Activated CD8-positive, alpha-beta memory T cell treated with anti-CD3 and anti-CD28 coated beads for 24 hours (primary cell): ENCODE measurements around the gene ZNF407.
"Not testable (repeated sequence)": the region's sequence is repeated elsewhere in the genome, so short reads cannot be mapped to it uniquely, and the experiment has no call there.

Experiments used
- DNase-seq: peaks from one replicate; pipeline ENCODE4 v3.0.0-alpha.2; 2020

The ZNF407 gene

GRCh38 chr18:74944676-74945075 is 347.0 kb downstream of the ZNF407 start:
- DNase-seq = no peak

DNA sequence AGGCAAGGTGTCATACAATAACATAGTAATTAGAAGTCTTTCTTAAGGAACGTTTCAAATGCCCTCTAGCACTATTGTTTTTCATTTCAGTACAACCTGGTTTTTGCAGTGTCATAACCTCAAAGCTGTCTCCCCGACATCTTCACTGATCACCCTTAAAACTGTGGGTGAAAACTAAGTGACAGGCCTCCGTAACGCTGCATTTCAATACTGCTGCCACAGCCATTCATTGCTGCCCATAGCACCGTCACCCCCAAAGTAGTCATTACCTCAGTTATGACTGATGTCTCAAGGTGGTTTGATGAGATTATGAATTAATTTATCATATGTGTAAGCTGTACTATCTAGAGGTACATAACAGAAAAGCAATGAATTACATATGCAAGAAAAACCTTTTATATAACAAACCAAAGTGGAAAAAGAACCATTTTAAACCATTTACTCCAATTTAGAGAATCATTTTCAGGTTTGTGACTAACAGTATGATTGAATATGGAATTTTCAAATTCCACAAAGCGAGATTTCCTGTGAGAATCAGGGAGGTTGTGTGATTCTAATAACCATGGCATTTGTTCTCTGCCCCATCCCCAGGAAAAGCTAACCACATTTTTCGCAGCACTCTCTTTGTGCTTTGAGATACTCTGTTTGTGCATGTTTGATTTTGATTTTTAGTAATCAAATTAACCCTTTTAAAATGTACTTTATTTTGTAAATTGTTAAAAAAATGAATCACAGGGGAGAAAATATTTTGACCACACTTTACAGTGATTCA is 348.3 kb downstream of the ZNF407 start:
- no peak for DNase-seq

- no peak for DNase-seq
These were observed 349.1 kb downstream of the ZNF407 start for GRCh38 chr18:74946646-74947375.

- no peak for DNase-seq
These were observed 349.7 kb downstream of the ZNF407 start for GRCh38 chr18:74947417-74947816.

DNA sequence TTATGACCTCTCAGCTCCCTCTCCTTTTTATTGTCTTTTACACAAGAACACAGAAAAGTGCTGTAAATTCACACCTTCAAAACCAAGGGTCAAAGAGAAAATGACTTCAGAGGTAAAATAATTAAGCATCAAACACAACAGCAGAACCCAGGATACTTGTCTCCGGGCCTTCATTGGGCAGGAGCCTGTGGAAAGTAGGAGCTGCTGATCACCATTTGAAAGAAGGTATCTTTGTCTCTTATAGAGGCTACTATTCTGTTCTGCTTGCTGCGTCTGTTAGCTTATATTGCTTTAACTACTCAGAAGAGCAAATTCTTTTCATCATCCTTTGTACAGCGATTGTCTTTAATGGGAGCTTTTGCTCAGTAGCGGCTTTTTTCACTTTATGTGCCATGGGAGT is 350.2 kb downstream of the ZNF407 start:
- DNase-seq = no peak

GRCh38 chr18:74949611-74950010 is 351.9 kb downstream of the ZNF407 start:
- DNase-seq = no peak

DNA sequence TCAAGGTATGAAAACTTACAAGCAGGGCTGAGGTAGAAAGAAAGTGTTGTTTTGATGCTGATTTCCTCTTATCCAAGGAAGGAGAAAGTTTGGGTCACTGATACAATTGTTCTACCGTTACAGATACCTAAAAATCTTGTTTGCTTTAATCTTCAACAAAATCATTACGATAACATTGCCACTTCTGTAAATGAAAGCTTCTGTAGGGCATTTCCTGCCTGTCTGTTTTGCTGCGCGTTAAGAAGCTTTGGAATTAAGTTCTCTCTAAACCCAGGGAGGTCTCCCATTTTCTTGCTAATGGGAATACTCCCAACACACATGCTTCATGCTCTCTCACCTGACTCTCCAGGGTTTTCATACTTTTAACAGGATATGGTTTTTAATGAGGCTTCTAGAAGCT is 352.8 kb downstream of the ZNF407 start:
- DNase-seq = no peak

DNA sequence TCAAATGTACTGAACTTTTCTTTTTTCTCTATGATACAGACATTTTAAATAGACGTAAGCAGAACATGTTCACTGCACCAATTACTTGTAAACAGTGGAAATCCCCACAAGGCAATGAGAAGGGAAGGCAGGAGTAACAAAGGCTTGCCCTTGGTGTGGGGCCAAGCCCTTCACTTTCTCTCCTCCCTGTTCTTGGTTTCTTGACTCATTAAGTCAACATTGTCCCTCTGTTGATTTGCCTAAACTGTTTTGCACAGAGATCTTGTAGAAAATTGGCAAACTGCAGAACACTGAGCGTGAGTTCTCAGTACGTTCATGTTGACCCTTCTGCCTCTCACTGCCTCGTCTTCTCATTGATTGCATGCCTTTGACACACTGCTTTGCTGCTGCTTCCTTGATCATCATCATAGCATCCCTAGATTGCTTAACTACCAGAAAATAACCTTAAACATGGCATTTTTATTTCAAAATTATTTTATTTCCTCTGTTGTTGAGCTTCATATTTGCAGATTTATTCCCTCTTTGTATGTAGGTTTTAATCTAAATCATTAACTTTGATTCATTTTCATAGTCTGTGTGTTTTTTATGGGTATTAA is 353.6 kb downstream of the ZNF407 start:
- DNase-seq = no peak

GRCh38 chr18:74957588-74958224 is 360.0 kb downstream of the ZNF407 start:
- DNase-seq = no peak

DNA sequence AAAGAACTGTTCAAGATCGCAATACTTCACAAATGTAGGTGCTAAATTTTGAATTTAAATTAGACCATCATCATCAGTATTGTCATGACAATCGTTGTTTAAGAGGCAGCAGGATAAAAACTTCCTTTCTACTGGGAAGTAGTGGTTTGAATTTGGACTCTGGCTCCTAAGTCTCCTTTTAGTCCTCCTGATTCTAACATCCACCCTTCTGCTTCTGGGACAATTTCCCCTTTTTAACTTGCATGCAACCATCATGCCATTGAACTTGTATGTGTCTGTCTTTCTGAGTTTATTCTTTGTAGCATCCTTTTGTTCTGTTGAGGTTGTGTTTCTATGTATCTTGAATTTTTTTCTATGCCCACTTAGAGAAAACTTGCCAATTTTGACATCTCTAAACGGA is 361.5 kb downstream of the ZNF407 start:
- DNase-seq = no peak

- DNase-seq = no peak
These were observed 363.9 kb downstream of the ZNF407 start for GRCh38 chr18:74961596-74961995.

DNA sequence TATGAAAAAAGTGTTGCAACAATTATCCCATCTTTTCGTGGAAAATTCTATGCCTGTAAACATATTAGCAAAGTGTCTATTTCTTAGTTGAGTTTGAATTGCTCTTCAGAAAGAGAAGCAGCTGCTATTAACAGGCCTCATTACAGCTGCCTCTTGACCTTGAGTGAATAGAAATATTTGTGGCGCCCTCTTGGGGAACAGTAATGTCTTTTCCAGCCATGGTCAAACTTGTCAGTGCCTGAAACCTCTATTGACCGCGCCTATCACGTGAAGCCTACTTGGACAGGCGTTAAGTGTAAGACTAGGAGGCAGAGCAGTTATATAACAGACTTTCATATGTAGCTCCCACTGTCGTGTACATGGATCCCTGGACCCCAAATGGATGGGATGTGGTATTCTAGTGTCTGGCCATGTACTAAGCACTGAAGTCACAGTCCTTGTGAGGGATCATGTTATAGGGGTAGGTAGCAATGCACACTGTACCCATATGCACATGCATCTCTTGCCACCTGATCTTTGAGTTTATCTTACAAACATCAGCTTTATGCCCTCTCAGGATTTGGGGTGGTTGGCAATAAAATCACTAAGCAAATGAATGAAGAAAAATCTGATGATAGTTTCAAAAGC is 366.3 kb downstream of the ZNF407 start:
- DNase-seq = no peak

DNA sequence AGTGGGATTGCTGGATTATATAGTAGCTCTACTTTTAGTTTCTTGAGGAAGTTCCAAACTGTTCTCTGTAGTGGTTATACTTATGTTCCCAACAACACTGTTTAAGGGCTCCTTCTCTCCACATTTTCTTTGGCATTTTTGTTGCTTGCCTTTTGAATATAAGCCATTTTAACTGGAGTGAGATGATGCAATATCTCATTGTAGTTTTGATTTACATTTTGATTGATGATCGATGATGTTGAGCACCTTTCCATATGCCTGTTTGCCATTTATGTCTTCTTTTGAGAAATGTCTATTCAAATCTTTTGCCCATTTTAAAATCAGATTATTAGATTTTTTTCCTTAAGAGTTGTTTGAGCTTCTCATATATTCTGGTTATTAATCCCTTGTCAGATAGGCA is 368.0 kb downstream of the ZNF407 start:
- DNase-seq = no peak

- no peak for DNase-seq
These were observed 369.8 kb downstream of the ZNF407 start for GRCh38 chr18:74967438-74967837.

- no peak for DNase-seq
These were observed 370.3 kb downstream of the ZNF407 start for GRCh38 chr18:74967979-74968378.

DNA sequence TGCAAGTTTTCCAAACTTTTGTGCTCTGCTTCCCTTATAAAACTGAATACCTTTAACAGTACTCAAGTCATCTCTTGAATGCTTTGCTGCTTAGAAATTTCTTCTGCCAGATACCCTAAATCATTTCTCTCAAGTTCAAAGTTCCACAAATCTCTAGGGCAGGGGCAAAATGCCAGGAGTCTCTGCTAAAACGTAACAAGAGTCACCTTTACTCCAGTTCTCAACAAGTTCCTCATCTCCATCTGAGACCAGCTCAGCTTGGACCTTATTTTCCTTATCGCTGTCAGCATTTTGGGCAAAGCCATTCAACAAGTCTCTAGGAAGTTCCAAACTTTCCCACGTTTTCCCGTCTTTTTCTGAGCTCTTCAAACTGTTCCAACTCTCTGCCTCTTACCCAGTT is 373.7 kb downstream of the ZNF407 start:
- not testable (repeated sequence) for DNase-seq

DNA sequence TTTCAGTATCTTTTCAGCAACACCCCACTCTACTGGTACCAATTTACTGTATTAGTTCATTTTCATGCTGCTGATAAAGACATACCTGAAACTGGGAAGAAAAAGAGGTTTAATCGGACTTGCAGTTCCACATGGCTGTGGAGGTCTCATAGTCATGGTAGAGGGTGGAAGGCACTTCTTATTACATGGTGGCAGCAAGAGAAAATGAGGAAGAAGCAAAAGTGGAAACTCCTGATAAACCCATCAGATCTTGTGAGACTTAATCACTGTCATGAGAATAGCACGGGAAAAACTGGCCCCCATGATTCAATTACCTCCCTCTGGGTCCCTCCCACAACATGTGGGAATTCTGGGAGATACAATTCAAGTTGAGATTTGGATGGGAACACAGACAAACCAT is 374.1 kb downstream of the ZNF407 start:
- not testable (repeated sequence) for DNase-seq

DNA sequence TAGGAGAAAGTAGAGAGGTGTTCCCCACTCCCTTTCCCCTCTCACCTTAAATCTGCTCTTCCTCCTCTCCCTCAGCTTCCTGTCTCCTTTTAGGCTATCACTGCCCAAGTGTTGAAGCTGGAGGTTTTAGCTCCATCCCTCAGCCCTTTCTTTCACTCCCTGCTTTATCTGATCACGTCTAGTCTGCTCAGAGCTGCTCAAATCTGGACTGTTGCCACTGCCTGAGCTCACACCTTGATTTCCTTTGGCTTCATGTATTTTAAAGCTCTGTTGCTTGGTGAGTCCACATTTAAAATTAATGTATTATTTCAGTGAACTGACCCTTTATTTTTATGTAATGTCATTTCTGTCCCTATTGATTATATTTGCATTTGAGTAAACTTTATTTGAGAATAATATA is 374.7 kb downstream of the ZNF407 start:
- DNase-seq = no peak

DNA sequence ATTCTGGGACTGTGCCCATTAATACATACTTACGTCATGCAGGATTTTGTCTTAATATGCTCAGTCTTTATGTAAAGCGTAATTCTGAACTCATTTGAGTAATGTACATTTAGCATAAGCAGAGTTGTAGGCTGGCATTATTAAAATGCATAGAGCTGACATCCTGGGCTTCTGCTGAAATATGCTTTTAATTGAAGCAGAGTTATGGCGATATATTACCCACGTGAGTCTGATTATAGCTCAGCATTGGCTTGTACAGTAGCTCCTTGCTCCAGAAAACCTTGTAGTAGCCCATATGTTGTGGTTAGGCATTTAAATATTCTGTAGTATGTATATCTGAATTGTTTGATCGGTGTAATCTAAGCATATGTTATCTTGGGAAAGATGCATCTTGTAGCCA is 377.3 kb downstream of the ZNF407 start:
- DNase-seq = no peak

GRCh38 chr18:74976331-74976909 is 378.8 kb downstream of the ZNF407 start:
- DNase-seq = no peak

GRCh38 chr18:74977041-74977440 is 379.4 kb downstream of the ZNF407 start:
- no peak for DNase-seq

GRCh38 chr18:74980669-74981068 is 383.0 kb downstream of the ZNF407 start:
- DNase-seq = no peak

GRCh38 chr18:74981476-74981875 is 383.8 kb downstream of the ZNF407 start:
- DNase-seq = no peak
